Measurements from ENCODE around the gene FABP1. TPM values are rescaled to one million over a fixed set of nuclear protein-coding genes. Genes with fewer than 3 reads are reported as not detected.

Gene FABP1
- total RNA-seq, 1 experiment from 2014 or later, result not detected

GRCh38 chr2:88090446-88091283 is 37.2 kb downstream of the FABP1 start:
- no peaks in the 10 kb centered on the region for H3F3A ChIP-seq (ENCODE audit: low read length, unreplicated experiment)
- intact Hi-C loops (cut with micrococcal nuclease), result no loop called here
- no peaks in the 10 kb centered on the region for H3K4me1 ChIP-seq (ENCODE audit: insufficient read depth, low read length)
- ATAC-seq, result no peak
- POLR2A ChIA-PET (ENCODE audit: unreplicated experiment), result no interaction called here
- no peaks in the 10 kb centered on the region for H3K36me3 ChIP-seq (ENCODE audit: low read depth, low read length)
- no peak overlapping the region for H3K27ac ChIP-seq (ENCODE audit: low read length)
- no peak overlapping the region for H3K9ac ChIP-seq (ENCODE audit: low read length)
- peaks cover 19% of the 10 kb centered on the region for H3K27me3 ChIP-seq (ENCODE audit: low read length)
- no peak overlapping the region for H3K4me3 ChIP-seq (ENCODE audit: low read length)
- no TSS peak for BruUV-seq (replicated peaks)
- no peaks in the 10 kb centered on the region for H3K9me3 ChIP-seq (ENCODE audit: low read length)
- H4K20me1 ChIP-seq (ENCODE audit: low read length), result no peaks in the 10 kb centered on the region
- TF ChIP-seq EZH2phosphoT487 (IDR thresholded peaks at IDR 0.05; ENCODE audit: borderline replicate concordance, low read length) (no peak), CTCF (conservative IDR thresholded peaks at IDR 0.05; ENCODE audit: low read depth, low read length) (no peak), EZH2 (IDR thresholded peaks at IDR 0.05; ENCODE audit: low read length, unreplicated experiment) (no peak)
- no peak for DNase-seq
- CTCF ChIA-PET, result no interaction called here
- H3K79me2 ChIP-seq (ENCODE audit: low read length), result no peaks in the 10 kb centered on the region
- H3K4me2 ChIP-seq (ENCODE audit: low read length), result no peak overlapping the region
- H3K9me2 ChIP-seq (replicated peaks; ENCODE audit: low read length), result no peaks in the 10 kb centered on the region
- no peak overlapping the region for H2AFZ ChIP-seq (ENCODE audit: low read length)

GRCh38 chr2:88088999-88089398 is 38.9 kb downstream of the FABP1 start:
- no peak overlapping the region for H3K4me3 ChIP-seq (ENCODE audit: low read length)
- intact Hi-C loops (cut with micrococcal nuclease), result no loop called here
- H2AFZ ChIP-seq (ENCODE audit: low read length), result no peak overlapping the region
- ATAC-seq (no peak), DNase-seq (no peak)
- peaks cover 6% of the 10 kb centered on the region; the same call in 1 of the 2 replicates for H3K27me3 ChIP-seq (ENCODE audit: low read length)
- no peaks in the 10 kb centered on the region for H3K9me2 ChIP-seq (replicated peaks; ENCODE audit: low read length)
- ChIA-PET CTCF (no interaction called here), POLR2A (ENCODE audit: unreplicated experiment) (no interaction called here)
- no TSS peak for BruUV-seq (replicated peaks)
- H3K36me3 ChIP-seq (ENCODE audit: low read depth, low read length), result no peaks in the 10 kb centered on the region
- no peaks in the 10 kb centered on the region for H3F3A ChIP-seq (ENCODE audit: low read length, unreplicated experiment)
- no peaks in the 10 kb centered on the region for H3K9me3 ChIP-seq (ENCODE audit: low read length)
- TF ChIP-seq EZH2phosphoT487 (IDR thresholded peaks at IDR 0.05; ENCODE audit: borderline replicate concordance, low read length) (no peak), EZH2 (IDR thresholded peaks at IDR 0.05; ENCODE audit: low read length, unreplicated experiment) (no peak), CTCF (conservative IDR thresholded peaks at IDR 0.05; ENCODE audit: low read depth, low read length) (no peak)
- H3K4me2 ChIP-seq (ENCODE audit: low read length), result no peak overlapping the region
- H3K27ac ChIP-seq (ENCODE audit: low read length), result no peak overlapping the region
- H3K4me1 ChIP-seq (ENCODE audit: insufficient read depth, low read length), result no peaks in the 10 kb centered on the region
- no peak overlapping the region for H3K9ac ChIP-seq (ENCODE audit: low read length)
- no peaks in the 10 kb centered on the region for H4K20me1 ChIP-seq (ENCODE audit: low read length)
- no peaks in the 10 kb centered on the region for H3K79me2 ChIP-seq (ENCODE audit: low read length)

GRCh38 chr2:88087763-88088162 is 40.1 kb downstream of the FABP1 start:
- Histone ChIP-seq H3K4me1 (ENCODE audit: insufficient read depth, low read length) (no peaks in the 10 kb centered on the region), H3K9ac (ENCODE audit: low read length) (no peak overlapping the region), H3K9me2 (replicated peaks; ENCODE audit: low read length) (no peaks in the 10 kb centered on the region), H3K27ac (ENCODE audit: low read length) (no peak overlapping the region), H3K4me3 (ENCODE audit: low read length) (no peak overlapping the region), H3K79me2 (ENCODE audit: low read length) (no peaks in the 10 kb centered on the region), H3F3A (ENCODE audit: low read length, unreplicated experiment) (no peaks in the 10 kb centered on the region), H3K36me3 (ENCODE audit: low read depth, low read length) (no peaks in the 10 kb centered on the region), H2AFZ (ENCODE audit: low read length) (no peak overlapping the region), H3K27me3 (ENCODE audit: low read length) (no peaks in the 10 kb centered on the region), H4K20me1 (ENCODE audit: low read length) (no peaks in the 10 kb centered on the region), H3K9me3 (ENCODE audit: low read length) (no peaks in the 10 kb centered on the region), H3K4me2 (ENCODE audit: low read length) (no peak overlapping the region)
- no peak for ATAC-seq
- TF ChIP-seq CTCF (conservative IDR thresholded peaks at IDR 0.05; ENCODE audit: low read depth, low read length), result no peak
- TF ChIP-seq EZH2 (IDR thresholded peaks at IDR 0.05; ENCODE audit: low read length, unreplicated experiment), result no peak
- no peak for TF ChIP-seq EZH2phosphoT487 (IDR thresholded peaks at IDR 0.05; ENCODE audit: borderline replicate concordance, low read length)
- ChIA-PET POLR2A (ENCODE audit: unreplicated experiment) (no interaction called here), CTCF (no interaction called here)
- BruUV-seq (replicated peaks), result no TSS peak
- DNase-seq, result no peak
- intact Hi-C loops (cut with micrococcal nuclease), result no loop called here
